GM23338 (cell line): ENCODE data around the gene IQUB. TPM values are rescaled to one million over a fixed set of nuclear protein-coding genes. Genes with fewer than 3 reads are reported as not detected.
A peak's percentile ranks its signal among the peaks of the same experiment; 100 is the strongest.
"Not testable (repeated sequence)": the region's sequence is repeated elsewhere in the genome, so short reads cannot be mapped to it uniquely, and the experiment has no call there.

Experiments used
- ATAC-seq: fragments of 200-7000 bp; cut with Tn5 transposase; 3 replicates; pipeline ENCODE4 v1.9.1; 2020
- DNase-seq: peaks from one replicate; pipeline ENCODE4 v3.0.0-alpha.2; 2015; ENCODE audit warnings: low spot score
- H2AFZ ChIP-seq: fragments of 200-600 bp; sonication (generic); 2 replicates; pipeline ENCODE4 v1.8.0; 2016; ENCODE audit warnings: antibody characterized with exemption, mild to moderate bottlenecking, moderate library complexity
- H3F3A ChIP-seq: fragments of 200-600 bp; sonication (generic); replicated peaks from 2 replicates; pipeline ENCODE4 v1.8.0; 2017; ENCODE audit warnings: antibody characterized with exemption, mixed run types, low read depth
- H3K27ac ChIP-seq: fragments of 200-600 bp; sonication (generic); 2 replicates; pipeline ENCODE4 v1.6.1; 2016; ENCODE audit warnings: low read depth
- H3K27me3 ChIP-seq: fragments of 200-600 bp; sonication (generic); 2 replicates; pipeline ENCODE4 v1.8.0; 2016; ENCODE audit warnings: mild to moderate bottlenecking, mixed run types, moderate library complexity; ENCODE audit not compliant: insufficient read depth
- H3K36me3 ChIP-seq: fragments of 200-600 bp; sonication (generic); 2 replicates; pipeline ENCODE4 v1.8.0; 2016; ENCODE audit warnings: mild to moderate bottlenecking; ENCODE audit not compliant: insufficient read depth
- H3K4me1 ChIP-seq: fragments of 200-600 bp; sonication (generic); 2 replicates; pipeline ENCODE4 v1.8.0; 2016; ENCODE audit warnings: mild to moderate bottlenecking, moderate library complexity; ENCODE audit not compliant: insufficient read depth
- H3K4me2 ChIP-seq: fragments of 200-600 bp; sonication (generic); 2 replicates; pipeline ENCODE4 v1.7.1; 2017; ENCODE audit warnings: mixed run types
- H3K4me3 ChIP-seq: fragments of 200-600 bp; sonication (generic); 2 replicates; pipeline ENCODE4 v1.6.1; 2016; ENCODE audit warnings: mixed run types
- H3K79me2 ChIP-seq: fragments of 200-600 bp; sonication (generic); replicated peaks from 2 replicates; pipeline ENCODE4 v1.8.0; 2017; ENCODE audit warnings: mild to moderate bottlenecking; ENCODE audit not compliant: insufficient read depth
- H3K9me2 ChIP-seq: fragments of 200-600 bp; sonication (generic); 2 replicates; pipeline ENCODE4 v1.8.0; 2017; ENCODE audit not compliant: insufficient read depth
- H4K20me1 ChIP-seq: fragments of 200-600 bp; sonication (generic); replicated peaks from 2 replicates; pipeline ENCODE4 v1.8.0; 2017; ENCODE audit warnings: mild to moderate bottlenecking; ENCODE audit not compliant: insufficient read depth
- H3K27ac Mint-ChIP-seq: 2 replicates; pipeline ENCODE4 v1.8.0; 2020; ENCODE audit warnings: inconsistent platforms, mild to moderate bottlenecking, moderate library complexity, mixed read lengths
- H3K27me3 Mint-ChIP-seq: 3 replicates; pipeline ENCODE4 v1.8.0; 2022; ENCODE audit warnings: low read depth, mild to moderate bottlenecking, moderate library complexity, mixed read lengths, inconsistent platforms; ENCODE audit not compliant: insufficient read depth, poor library complexity
- H3K36me3 Mint-ChIP-seq: 3 replicates; pipeline ENCODE4 v1.8.0; 2021; ENCODE audit warnings: low read depth, mild to moderate bottlenecking, inconsistent platforms, moderate library complexity, mixed read lengths
- H3K4me1 Mint-ChIP-seq: 3 replicates; pipeline ENCODE4 v1.8.0; 2020; ENCODE audit warnings: mild to moderate bottlenecking, inconsistent platforms, mixed read lengths
- H3K4me3 Mint-ChIP-seq: 3 replicates; pipeline ENCODE4 v1.8.0; 2021; ENCODE audit warnings: moderate library complexity, mild to moderate bottlenecking, inconsistent platforms, mixed read lengths
- H3K9me3 Mint-ChIP-seq: 3 replicates; pipeline ENCODE4 v1.8.0; 2020; ENCODE audit warnings: moderate library complexity, mild to moderate bottlenecking, inconsistent platforms, mixed read lengths
- EZH2phosphoT487 ChIP-seq: fragments of 200-600 bp; sonication (generic); IDR thresholded peaks from one replicate; pipeline ENCODE4 v1.8.1; 2018; ENCODE audit warnings: antibody characterized with exemption; ENCODE audit not compliant: unreplicated experiment
- JUNB ChIP-seq: IDR thresholded peaks from one replicate; pipeline ENCODE4 v1.6.1; 2016; ENCODE audit warnings: antibody characterized with exemption; ENCODE audit not compliant: unreplicated experiment
- NANOG ChIP-seq: IDR thresholded peaks from 2 replicates; pipeline ENCODE4 v1.6.1; 2016; ENCODE audit warnings: antibody characterized with exemption, borderline replicate concordance
- POLR2AphosphoS5 ChIP-seq: IDR thresholded peaks from 2 replicates; pipeline ENCODE4 v1.6.1; 2016; ENCODE audit warnings: antibody characterized with exemption, low read depth
- STAT1 ChIP-seq: IDR thresholded peaks from one replicate; pipeline ENCODE4 v1.6.1; 2016; ENCODE audit warnings: antibody characterized with exemption; ENCODE audit not compliant: unreplicated experiment
- ZNF331 ChIP-seq: fragments of 250-450 bp; sonication (Bioruptor Pico); IDR thresholded peaks from 2 replicates; pipeline ENCODE4 v1.5.0; 2020; ENCODE audit warnings: low read depth, mild to moderate bottlenecking, moderate library complexity
- polyA plus RNA-seq: library from polyadenylated mRNA; unstranded; fragments of >200 nt; fragmentation: Nextera tagmentation; extraction: Ambion mirVana; gene quantifications from 2 replicates; pipeline ENCODE4 v1.2.1, GENCODE V29; 2016
- total RNA-seq: library from RNA; depleted of rRNA; stranded (reverse); fragments of >200 nt; shearing (Covaris generic); gene quantifications from 2 replicates; pipeline ENCODE4 v1.2.3, GENCODE V29; 2014
- TF ChIP-seq, protein P1 (sequence below): IDR thresholded peaks from 2 replicates; pipeline ENCODE4 v1.6.1; 2016; ENCODE audit warnings: antibody characterized with exemption

Gene IQUB
- total and polyA plus RNA-seq, 2 experiments from 2014 or later = 0.79 to 1.1 TPM

- TF ChIP-seq NANOG (no peak), STAT1 (no peak), JUNB (no peak), POLR2AphosphoS5 (no peak), ZNF331 (CRISPR knock-in tag) (no peak), EZH2phosphoT487 (no peak)
- TF ChIP-seq, protein P1, sequence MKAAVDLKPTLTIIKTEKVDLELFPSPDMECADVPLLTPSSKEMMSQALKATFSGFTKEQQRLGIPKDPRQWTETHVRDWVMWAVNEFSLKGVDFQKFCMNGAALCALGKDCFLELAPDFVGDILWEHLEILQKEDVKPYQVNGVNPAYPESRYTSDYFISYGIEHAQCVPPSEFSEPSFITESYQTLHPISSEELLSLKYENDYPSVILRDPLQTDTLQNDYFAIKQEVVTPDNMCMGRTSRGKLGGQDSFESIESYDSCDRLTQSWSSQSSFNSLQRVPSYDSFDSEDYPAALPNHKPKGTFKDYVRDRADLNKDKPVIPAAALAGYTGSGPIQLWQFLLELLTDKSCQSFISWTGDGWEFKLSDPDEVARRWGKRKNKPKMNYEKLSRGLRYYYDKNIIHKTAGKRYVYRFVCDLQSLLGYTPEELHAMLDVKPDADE = no peak
Observed at GRCh38 chr7:123533553-123533917, 860 bp downstream of the IQUB start (continued).

- not testable (repeated sequence) for H3K36me3 ChIP-seq, H4K20me1 ChIP-seq, H3K36me3 Mint-ChIP-seq, H3K79me2 ChIP-seq, H3K9me2 ChIP-seq, H3K27ac Mint-ChIP-seq, H3K27me3 Mint-ChIP-seq, H3K27ac ChIP-seq, H2AFZ ChIP-seq, H3F3A ChIP-seq, H3K9me3 Mint-ChIP-seq
- DNase-seq (peak; percentile 42), ATAC-seq (peak; percentile 80)
- peak; percentile 46; the same call in 1 of the 2 replicates for TF ChIP-seq POLR2AphosphoS5
- Histone ChIP-seq H3K4me3 (peak overlapping the region; percentile 72), H3K4me1 (peaks cover 15% of the 10 kb centered on the region), H3K4me2 (peak overlapping the region; percentile 91), H3K27me3 (peaks cover 11% of the 10 kb centered on the region)
- peak overlapping the region; percentile 76 for H3K4me3 Mint-ChIP-seq
- peaks cover 18% of the 10 kb centered on the region for H3K4me1 Mint-ChIP-seq
Observed at GRCh38 chr7:123532788-123533552, 1.4 kb downstream of the IQUB start.

GRCh38 chr7:123532343-123532742 is 2.1 kb downstream of the IQUB start:
- H3K4me1 ChIP-seq = peaks cover 15% of the 10 kb centered on the region
- not testable (repeated sequence) for H3K79me2 ChIP-seq, H3K9me2 ChIP-seq, H3K27me3 Mint-ChIP-seq, H3K36me3 Mint-ChIP-seq, H3K27ac ChIP-seq, H3K9me3 Mint-ChIP-seq, H3F3A ChIP-seq, H3K27ac Mint-ChIP-seq, DNase-seq, H4K20me1 ChIP-seq, H2AFZ ChIP-seq, H3K36me3 ChIP-seq
- H3K4me2 ChIP-seq = peak overlapping the region; percentile 91
- peaks cover 18% of the 10 kb centered on the region for H3K4me1 Mint-ChIP-seq
- peak overlapping the region; percentile 72 for H3K4me3 ChIP-seq
- H3K4me3 Mint-ChIP-seq = peak overlapping the region; percentile 76
- H3K27me3 ChIP-seq = peaks cover 11% of the 10 kb centered on the region
- ATAC-seq = peak; percentile 59

DNA sequence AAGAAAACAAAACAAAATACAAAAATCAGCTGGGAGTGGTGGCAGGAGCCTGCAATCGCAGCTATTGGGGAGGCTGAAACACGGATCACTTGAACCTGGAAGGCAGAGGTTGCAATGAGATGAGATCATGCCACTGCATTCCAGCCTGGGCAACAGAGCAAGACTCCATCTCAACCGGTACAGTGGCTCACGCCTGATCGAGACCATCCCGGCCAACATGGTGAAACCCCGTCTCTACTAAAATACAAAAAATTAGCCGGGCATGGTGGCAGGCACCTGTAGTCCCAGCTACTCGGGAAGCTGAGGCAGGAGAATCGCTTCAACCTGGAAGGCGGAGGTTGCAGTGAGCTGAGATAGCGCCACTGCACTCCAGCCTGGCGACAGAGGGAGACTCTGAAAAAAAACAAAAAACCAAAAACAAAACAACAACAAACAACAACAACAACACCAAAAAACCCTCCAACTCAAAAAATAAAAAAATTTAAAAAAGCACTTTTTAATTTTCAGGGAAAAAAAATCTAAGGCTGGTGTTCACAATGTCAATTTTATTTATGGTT is 4.3 kb downstream of the IQUB start:
- H3K9me3 Mint-ChIP-seq = peaks cover 16% of the 10 kb centered on the region; the same call in 2 of the 3 replicates
- H3K27ac Mint-ChIP-seq, ATAC-seq: not testable (repeated sequence)

More for the DNA sequence above, 4.3 kb downstream of the IQUB start:
- not testable (repeated sequence) for H3F3A ChIP-seq, H3K4me3 Mint-ChIP-seq, H3K27ac ChIP-seq, H3K9me2 ChIP-seq, DNase-seq, H3K4me3 ChIP-seq, H2AFZ ChIP-seq, H3K4me2 ChIP-seq, H3K27me3 Mint-ChIP-seq, H3K36me3 ChIP-seq, H4K20me1 ChIP-seq, H3K36me3 Mint-ChIP-seq, H3K79me2 ChIP-seq
- H3K4me1 ChIP-seq = peaks cover 20% of the 10 kb centered on the region
- H3K27me3 ChIP-seq = peaks cover 11% of the 10 kb centered on the region
- H3K4me1 Mint-ChIP-seq = peaks cover 20% of the 10 kb centered on the region
